ENCODE results near the gene NDUFB11. TPM values are rescaled to one million over a fixed set of nuclear protein-coding genes. Genes with fewer than 3 reads are reported as not detected.

The NDUFB11 gene
- total RNA-seq, 1 donor from 2014 or later, result 35.3 TPM

DNA sequence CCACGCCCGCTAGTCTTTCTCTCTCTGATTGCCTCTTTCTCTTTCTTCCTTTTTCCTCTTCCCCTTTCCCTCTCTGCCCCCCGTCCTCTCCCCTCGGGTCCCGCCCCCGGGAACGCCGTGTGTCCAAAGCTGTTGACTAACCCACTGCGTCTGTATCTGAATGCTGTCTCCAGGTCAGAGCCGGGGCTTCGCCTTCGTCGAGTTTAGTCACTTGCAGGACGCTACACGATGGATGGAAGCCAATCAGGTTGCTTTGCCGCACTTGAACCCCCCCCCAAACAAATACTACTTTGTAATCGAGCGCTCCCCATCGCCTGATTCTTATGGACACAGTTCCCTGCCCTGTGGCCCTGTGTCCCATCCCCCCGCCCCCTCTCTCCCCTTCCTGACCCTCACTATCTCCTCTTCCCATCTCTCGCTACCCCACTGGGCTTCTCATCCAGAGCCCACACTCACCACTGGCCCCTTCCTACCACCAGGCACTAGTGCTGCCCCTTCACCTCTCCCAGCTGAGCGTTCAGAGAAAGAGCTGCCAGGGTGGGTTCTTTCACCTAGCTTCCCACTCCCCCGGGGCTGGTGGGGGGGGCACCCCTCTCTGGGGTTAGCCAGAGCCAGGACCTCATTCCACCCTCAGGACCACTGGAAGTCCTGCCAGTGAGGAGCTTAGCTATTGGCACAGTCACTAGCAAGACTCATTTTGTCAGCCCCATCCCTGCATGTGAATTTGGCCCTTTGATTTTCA lies 30.5 kb upstream of the NDUFB11 start:
- no peak for DNase-seq (ENCODE audit: low read depth)

DNA sequence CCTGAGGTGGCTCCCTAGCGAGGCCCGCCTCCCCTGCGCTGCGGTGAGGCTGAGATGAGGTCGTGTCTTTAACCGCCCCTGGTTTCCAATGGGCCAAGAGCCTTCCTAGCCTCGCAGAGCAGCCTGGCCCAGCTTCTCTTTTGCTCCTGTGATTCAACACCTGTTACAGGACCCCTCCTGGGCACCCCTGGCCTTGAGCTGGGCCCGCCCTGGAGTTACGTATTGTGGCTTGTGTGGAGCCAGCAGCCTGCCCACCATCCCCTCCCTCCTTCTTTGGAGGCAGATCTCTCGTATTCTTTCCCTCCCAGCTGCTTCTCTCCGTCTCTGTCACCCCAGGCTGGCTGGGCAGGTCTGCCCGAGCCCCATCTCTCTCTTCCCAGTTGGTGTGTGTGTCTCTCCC lies 29.9 kb upstream of the NDUFB11 start:
- DNase-seq (ENCODE audit: low read depth), result no peak

DNA sequence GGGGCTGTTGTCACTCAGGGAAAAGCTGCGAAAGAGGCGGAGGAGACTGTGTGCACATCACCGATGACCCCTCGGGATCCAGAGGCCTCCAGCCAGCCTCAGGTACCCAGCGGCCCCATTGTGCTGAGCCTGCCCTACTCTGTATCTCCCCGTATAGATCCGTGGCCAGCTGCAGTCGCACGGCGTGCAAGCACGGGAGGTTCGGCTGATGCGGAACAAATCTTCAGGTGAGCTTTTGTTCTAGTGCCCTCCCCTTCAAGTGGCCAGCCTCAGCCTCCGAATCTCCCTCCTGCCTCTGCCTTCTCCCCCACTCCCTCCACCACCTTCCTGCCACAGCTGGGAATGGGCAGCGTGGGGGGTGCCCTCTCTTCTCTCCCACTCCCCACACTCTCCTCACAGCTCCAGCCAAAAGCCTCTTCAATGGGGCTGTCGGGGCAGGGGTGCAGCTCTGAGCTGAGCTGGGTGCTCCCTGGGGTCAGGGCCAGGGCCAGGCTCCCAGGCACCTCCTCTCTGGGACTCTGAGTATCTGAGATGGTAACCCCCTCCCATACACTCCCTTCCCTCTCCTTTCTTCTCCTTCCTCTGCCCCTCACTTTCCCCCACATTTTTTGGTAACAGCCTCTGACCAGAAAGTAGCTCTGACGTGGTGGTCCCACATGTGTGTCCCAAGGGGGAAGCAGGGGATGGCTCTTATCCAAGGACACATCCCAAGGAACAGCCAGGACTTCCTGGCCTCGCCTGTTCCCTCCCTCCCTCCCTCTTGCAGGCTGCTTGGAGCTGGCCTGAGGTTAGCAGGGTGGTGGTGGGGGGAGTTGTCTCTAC lies 28.7 kb upstream of the NDUFB11 start:
- no peak for DNase-seq (ENCODE audit: low read depth)

DNA sequence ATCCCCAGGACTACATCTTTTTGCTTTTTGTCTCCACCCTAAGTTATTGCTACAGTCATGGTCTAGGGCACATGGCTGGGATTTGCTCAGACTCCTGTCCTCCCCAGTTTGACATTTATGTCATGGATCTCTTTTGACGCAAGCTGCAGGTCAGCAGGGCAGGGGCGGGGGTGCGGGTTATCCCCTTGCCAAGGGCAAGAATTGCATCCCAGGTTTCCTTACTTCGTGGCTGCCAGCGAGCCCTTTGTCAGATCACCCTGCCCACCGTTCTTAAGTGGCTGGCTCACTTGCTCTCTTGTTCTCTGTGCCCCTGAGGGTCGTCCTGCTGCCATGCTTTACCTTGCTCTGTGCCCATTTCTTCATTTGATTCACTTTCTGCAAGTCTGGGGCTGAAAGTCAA lies 28.0 kb upstream of the NDUFB11 start:
- DNase-seq (ENCODE audit: low read depth), result no peak

DNA sequence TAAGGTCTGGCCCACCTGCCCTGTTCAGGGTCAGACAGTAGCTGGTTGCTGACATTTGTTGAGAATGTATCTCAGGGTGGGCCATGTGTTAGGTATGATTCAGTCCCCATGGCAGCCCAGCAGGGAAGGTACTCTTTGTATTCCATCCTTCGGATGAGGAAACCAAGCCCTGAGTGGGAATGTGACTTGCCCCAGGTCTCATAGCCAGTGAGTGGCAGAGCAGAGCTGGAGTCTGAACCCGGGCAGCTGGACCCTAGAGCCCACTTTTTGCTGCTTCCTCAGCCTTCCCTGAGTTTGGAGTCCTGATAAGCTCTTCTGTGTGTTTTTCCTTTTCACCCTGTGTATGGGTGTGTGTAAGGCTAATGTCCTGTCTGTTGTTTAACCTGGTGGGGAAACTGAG lies 27.5 kb upstream of the NDUFB11 start:
- no peak for DNase-seq (ENCODE audit: low read depth)

DNA sequence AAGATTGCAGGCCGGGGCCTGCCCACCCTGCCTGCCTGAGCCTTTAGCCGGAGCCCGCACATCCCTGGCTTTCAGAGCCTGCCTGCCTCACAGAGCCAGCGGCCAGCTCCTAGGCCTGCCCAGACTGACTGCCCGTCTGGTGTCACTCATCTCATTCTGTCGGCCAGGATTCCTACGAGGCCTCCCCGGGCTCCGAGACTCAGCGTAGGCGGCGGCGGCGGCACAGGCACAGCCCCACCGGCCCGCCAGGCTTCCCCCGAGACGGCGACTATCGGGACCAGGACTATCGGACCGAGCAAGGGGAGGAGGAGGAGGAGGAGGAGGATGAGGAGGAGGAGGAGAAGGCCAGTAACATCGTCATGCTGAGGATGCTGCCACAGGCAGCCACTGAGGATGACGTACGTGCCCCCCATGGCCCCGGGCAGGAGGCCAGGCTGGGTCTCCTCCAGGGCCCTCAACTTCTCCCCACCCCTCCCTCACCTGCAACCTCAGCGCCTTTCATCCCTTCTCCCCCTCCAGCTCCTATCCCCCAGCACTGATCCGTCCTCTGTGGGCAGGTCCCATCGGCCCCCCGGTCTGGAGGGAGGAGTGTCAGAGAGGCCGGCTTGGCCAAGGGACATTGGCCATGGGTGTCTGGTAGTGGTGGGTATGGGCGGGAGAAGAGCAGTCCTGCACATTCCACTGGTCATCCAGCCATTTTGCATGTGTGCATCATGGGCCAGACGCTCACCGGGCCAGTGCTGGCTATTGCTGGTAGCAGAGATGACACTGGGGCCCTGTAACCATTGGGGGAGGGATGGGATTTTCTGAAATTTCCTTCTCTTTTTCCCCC lies 26.6 kb upstream of the NDUFB11 start:
- DNase-seq (ENCODE audit: low read depth), result no peak

DNA sequence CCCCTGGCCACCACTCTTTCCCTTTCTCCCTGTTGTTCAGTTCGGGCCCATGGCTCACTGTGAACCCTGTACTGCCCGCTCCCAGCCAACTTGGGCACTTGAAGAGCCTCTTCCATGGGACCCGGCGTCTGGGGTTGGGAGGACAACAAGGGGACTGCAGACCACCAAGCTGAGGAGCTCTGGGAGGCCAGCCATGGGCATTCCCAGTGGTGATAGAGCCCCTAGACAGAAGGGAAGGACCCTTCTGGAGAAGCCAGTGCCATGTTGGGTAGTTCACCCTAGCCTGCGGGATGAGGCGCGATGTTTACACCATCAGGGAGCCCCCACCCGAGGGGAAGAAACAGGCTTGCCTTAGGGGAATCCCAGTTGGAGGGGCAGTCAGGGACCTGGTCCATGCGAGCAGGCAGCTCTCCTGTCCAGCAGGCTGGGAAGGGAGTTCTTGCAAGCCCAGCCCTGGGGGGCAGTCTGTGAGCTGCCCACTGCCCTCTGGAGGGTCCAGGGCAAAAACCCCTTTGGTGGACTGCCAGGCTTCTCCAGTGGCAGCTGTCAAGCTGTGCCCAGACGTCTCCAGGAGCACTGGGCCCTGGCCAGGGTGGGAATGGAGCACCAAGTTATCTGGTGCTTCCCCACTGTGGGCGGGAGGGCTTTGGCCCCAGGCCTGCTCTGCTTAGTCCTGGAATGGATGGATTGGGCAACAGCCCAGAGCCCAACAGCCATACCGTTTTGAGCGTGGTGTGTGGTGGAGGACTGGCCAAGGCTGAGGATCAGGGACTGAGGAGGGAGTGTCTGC lies 25.4 kb upstream of the NDUFB11 start:
- DNase-seq (ENCODE audit: low read depth), result peak; percentile 13

DNA sequence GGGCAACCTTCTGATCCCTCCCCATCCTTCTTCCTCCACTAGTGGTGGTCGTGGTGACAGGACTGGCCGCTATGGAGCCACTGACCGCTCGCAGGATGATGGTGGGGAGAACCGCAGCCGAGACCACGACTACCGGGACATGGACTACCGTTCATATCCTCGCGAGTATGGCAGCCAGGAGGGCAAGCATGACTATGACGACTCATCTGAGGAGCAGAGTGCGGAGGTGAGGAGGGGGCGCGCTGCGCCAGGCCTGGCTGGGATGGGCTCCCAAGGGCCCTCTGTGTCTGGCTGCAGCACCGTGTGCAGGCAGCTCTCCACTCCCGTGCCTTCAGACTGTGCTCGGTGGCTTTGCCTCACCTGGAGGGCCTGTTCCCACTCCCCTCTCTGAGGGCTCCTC lies 24.8 kb upstream of the NDUFB11 start:
- no peak for DNase-seq (ENCODE audit: low read depth)

DNA sequence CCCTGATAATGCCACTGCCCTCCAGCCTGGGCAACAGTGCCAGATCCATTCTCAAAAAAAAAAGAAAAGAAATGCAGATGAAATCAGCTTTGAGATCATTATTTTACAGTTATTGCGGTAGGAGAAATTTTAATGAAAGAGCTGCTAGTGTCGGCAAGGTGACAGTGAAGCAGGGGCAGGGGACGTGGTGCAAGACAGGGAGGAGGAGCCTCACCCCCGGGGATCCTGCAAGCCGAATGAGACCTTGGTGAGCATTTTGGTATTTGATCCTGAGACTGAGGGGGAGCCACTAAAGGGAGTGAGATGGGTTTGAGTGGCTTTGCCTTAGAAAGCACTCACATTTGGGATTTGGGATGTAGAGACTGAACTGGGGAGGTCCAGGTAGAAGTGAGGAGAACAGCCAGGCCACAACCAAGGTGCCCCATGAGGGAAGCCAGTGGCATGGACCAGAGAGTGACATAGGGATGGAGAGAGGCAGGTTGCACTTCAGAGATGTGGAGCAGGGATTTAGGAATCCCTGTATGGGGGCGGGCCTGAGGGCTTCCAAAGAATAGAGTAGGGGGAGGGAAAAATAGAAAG lies 24.1 kb upstream of the NDUFB11 start:
- no peak for DNase-seq (ENCODE audit: low read depth)

DNA sequence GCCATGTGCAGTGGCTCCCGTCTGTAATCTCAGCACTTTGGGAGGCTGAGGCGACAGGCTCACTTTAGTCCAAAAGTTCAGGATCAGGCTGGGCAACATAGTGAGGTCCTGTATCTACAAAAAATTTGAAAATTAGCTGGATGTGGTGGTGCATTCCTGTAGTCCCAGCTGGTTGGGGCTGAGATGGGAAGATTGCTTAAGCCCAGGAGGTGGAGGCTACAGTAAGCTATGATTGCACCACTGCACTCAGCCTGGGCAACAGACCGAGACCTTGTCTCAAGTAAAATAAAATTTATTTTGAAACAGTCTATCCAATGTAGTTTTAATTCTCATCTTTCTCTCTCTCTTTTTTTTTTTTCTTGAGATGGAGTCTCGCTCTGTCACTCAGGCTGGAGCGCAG lies 21.6 kb upstream of the NDUFB11 start:
- peak; percentile 57 for DNase-seq (ENCODE audit: low read depth)

DNA sequence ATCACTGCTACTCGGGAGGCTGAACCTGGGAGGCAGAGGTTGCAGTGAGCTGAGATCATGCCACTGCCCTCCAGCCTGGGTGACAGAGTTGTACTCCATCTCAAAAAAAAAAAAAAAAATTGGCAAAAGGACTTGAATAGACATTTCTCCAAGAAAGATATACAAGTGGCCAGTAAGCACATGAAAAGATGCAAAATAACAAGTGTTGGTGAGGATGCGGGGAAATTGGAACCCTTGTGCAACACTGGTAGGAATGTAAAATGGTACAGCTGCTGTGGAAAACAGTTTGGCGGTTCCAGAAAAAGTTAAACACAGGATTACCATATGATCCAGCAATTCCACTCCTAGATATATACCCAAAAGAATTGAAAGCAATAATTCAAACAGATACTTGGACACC lies 19.9 kb upstream of the NDUFB11 start:
- no peak for DNase-seq (ENCODE audit: low read depth)

DNA sequence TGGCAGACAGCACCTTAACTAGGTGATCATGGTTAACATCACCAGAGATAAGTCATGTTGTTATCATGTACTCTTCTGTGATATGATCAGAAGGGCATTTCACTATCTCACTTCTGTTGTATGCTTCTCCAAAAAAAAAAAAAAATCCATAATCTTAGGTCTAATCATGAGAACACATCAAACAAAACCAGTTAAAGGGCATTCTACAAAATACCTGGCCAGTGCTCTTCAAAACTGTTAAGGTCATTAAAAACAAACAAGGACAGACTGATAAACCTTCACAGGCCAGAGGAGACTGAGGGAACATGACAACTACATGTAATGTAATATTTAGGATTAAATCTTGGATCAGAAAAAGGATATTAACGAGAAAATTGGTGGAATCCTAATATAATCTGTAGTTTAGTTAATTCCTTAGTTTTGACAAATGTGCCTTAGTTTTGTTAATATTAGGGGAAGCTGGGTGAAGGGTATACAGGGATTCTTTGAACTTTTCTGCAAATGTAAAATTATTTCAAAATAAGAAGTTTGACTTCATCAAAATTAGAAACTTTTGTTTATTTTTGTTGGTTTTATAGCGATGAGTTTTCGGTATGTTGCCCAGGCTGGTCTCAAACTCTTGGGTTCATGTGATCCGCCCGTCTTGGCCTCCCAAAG lies 18.6 kb upstream of the NDUFB11 start:
- DNase-seq (ENCODE audit: low read depth), result no peak

DNA sequence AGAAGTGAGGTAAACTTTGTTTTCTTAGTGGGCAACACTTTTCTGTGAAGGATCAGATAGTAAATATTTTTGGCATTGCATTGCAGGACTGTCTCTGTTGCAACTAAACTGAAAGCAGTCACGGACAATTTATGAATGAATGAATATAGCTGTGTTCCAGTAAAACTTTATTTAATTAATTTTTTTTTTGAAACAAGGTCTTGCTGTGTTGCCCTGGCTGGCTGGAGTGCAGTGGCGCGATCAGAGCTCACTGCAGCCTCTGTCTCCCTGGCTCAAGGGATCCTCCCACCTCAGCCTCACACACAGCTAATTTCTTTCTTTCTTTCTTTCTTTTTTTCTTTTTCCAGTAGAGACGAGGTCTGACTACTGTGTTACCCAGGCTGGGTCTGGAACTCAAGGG lies 16.3 kb upstream of the NDUFB11 start:
- DNase-seq (ENCODE audit: low read depth), result no peak

DNA sequence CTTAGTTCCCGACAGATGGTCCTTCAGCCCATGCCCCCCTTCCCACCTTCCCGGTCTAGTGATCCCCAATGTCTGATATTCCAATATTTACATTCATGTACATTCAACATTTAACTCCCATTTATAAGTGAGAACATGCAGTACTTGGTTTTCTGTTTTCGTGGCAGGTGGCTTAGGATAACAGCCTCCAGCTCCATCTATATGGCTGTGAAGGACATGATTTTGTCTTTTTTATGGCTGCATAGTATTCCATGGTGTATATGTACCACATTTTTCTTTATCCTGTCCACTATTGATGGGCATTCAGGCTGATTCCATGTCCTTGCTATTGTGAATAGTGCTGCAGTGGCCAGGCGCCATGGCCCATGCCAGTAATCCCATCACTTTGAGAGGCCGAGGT lies 14.3 kb upstream of the NDUFB11 start:
- no peak for DNase-seq (ENCODE audit: low read depth)

DNA sequence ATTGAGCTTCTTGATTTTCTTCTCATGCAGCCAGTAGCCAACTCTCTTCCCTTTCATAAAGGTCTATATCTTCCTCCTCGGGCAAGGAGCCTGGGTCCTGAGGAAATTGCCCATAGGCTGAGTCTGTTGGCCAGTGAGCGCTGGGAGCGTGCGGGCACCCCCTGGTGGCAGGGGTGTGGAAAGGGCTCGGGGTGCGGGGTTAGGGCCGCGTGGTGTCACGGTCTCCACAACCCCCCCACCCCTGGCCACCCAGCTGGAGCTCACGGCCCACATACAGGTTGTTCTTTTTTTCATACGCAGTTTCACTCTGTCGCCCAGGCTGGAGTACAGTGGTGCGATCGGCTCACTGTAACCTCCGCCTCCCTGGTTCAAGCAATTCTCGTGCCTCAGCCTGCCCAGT lies 13.6 kb upstream of the NDUFB11 start:
- no peak for DNase-seq (ENCODE audit: low read depth)

DNA sequence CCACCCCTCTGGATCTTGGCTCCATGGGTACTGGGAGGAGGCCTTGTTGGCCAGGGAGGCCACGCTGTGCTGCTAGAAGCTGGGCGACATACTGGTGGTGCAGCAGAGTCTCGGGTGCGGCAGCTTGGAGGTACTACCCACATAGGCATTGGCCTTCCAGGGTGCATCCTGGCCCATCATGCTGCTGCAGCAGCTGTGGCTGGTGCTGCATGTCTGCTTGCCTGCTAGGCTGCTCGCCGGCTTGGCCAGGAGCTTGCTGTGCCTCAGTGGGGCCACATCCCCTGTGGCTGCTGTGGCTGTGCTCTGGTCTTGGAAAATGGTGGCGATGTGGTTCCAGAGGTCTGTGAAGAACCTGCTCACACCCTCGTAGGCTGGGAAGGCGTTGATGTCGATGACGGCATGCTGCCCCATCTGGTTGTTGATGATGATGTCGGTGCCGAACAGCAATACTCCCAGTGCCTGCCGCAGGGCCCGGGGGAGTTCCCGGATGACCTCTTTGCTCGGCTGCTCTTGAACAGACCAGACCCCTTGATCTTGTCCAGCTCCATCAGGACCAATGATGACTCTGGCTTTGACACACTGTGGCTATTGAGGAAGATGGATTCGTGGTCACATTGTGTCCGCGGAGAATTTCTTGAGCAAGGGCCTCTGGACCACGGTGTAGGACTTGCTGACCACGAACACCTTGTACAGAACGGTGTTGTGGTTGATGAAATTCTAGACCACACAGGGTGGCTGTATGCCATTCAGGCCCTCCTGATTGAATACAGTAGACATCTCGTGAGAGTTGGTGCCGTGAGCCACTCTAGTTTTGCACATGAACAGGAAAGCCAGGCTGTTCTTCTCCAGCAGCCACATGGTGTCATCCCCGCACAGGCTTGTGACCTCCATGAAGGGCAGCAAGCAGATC lies 12.4 kb upstream of the NDUFB11 start:
- DNase-seq (ENCODE audit: low read depth), result no peak

DNA sequence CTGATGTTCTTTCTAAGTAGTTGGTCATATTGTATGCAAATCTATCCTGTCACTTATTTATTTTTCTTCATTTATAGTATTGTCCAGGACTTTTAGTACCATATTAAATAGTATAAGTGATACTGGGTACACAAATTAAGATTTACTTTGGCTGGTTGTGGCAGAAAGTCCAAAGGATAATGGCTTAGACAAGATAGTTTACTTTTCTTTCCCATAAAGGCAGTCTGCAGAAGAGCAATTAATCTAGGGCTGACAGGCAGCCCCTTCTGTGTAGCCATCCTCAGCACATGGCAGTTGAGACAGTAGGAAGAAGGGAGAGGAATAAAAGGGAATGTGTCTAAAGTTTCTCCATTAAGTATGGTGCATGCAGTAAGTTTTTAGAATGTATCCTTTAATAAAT lies 6.9 kb upstream of the NDUFB11 start:
- no peak for DNase-seq (ENCODE audit: low read depth)

DNA sequence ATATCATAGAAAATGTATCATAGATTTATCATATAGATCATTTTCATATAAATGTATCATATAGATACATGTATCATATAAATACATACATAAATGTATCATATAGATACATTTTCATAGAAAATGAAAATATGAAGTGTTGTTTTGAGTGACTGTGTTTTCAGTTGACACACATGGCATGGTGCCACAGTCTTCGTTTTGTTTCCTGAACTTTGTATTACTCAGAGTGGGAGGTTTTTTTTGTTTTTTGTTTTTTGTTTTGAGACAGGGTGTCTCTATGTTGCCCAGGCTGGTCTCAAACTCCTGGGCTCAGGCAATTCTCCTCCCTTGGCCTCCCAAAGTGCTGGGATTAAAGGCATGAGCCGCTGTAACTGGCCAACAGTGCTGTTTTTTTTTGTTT lies 4.4 kb upstream of the NDUFB11 start:
- DNase-seq (ENCODE audit: low read depth), result no peak

DNA sequence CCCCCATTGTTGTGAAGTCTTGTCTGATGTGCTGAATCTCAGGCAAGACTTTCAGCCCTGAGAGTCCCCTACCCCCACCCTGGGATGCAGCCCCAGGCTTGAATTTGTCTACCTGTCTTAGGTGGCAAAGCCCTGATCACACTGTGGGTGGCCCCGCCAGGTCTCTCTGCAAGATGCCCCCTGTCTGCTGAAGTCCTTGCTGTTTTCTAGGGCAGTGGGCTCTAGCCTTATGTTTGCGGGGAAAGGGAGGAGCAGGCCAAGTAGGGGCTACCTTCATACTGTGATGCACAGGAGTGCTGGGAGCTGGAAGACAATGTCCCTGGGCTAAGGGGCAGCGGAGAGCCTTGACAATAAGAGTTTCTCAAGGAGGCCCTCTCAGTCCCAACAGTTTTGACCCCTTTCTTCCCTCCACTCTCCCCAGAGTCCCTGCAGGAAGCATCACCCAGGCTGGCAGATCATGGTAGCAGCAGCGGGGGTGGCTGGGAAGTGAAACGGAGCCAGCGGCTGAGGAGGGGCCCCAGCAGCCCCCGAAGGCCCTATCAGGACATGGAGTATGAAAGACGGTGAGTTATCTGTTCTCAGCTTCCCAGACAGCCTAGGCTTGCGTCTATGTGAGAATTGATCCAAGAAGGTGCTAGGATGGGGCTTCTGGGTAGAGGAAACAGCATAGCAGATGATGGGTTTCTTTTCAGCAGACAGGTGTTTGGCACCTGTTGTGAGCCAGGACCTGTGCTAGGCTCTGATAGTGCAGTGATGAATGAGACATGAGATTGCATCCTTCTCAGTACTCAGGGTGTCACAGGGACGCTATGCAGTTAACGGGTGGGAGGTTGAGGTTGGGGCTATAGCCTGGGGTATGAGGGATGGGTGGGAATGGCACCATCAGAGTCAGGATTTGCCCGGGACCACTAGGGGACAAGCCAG lies 2.7 kb upstream of the NDUFB11 start:
- no peak for DNase-seq (ENCODE audit: low read depth)
